Measurements from ENCODE around the gene TANGO2. TPM values are rescaled to one million over a fixed set of nuclear protein-coding genes. Genes with fewer than 3 reads are reported as not detected.

TANGO2 gene
- total RNA-seq, 1 experiment from 2014 or later, result 17.0 TPM

- DNase-seq (ENCODE audit: low read depth, low spot score), result no peak
- Histone ChIP-seq H3K9me3 (ENCODE audit: control insufficient read depth in 1 of 2, insufficient read depth in 1 of 2, low read depth in 1 of 2, low read length in 2 of 2) (no peaks in the 10 kb centered on the region), H2AFZ (ENCODE audit: low read depth, low read length, poor library complexity, severe bottlenecking) (no peak overlapping the region), H3K9ac (ENCODE audit: low read length) (no peak overlapping the region), H3K4me2 (ENCODE audit: low read length) (no peak overlapping the region), H3K79me2 (ENCODE audit: insufficient read depth, low read length) (no peaks in the 10 kb centered on the region), H3K9me2 (ENCODE audit: insufficient read depth) (no peaks in the 10 kb centered on the region), H3K27ac (ENCODE audit: low read depth, low read length) (no peak overlapping the region), H4K20me1 (ENCODE audit: insufficient read depth) (no peaks in the 10 kb centered on the region), H3K4me1 (ENCODE audit: control insufficient read depth in 1 of 2, insufficient read depth in 2 of 2, low read length in 2 of 2) (no peaks in the 10 kb centered on the region), H3K27me3 (ENCODE audit: insufficient read depth, low read length) (no peaks in the 10 kb centered on the region), H3K4me3 (replicated peaks in 1 of 2; ENCODE audit: low read depth in 1 of 2, low read length in 2 of 2) (no peak overlapping the region), H3K36me3 (ENCODE audit: control insufficient read depth in 1 of 2, insufficient read depth in 2 of 2, low read length in 2 of 2) (no peaks in the 10 kb centered on the region)
- no peak for TF ChIP-seq CTCF (IDR thresholded peaks at IDR 0.05 in 2 of 3, conservative IDR thresholded peaks at IDR 0.05 in 1 of 3; ENCODE audit: borderline replicate concordance in 1 of 3, insufficient read depth in 1 of 3, low read depth in 2 of 3, low read length in 2 of 3)
- no peak for TF ChIP-seq TCF7L2 (IDR thresholded peaks at IDR 0.05; ENCODE audit: borderline replicate concordance, extremely low read depth, insufficient read depth, insufficient read length)
- TF ChIP-seq FOSL1 (IDR thresholded peaks at IDR 0.05; ENCODE audit: low read depth), result no peak
- TF ChIP-seq EZH2 (IDR thresholded peaks at IDR 0.05), result no peak
- no peak for TF ChIP-seq SP1 (IDR thresholded peaks at IDR 0.05; ENCODE audit: low read depth)
- TF ChIP-seq POLR2AphosphoS5 (IDR thresholded peaks at IDR 0.05; ENCODE audit: low read depth, low read length), result no peak
- TF ChIP-seq, protein P1, sequence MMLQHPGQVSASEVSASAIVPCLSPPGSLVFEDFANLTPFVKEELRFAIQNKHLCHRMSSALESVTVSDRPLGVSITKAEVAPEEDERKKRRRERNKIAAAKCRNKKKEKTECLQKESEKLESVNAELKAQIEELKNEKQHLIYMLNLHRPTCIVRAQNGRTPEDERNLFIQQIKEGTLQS (IDR thresholded peaks at IDR 0.05), result no peak
- TF ChIP-seq RAD21 (IDR thresholded peaks at IDR 0.05; ENCODE audit: low read depth), result no peak
- TF ChIP-seq YY1 (IDR thresholded peaks at IDR 0.05; ENCODE audit: extremely low read depth, insufficient replicate concordance, low read depth, low read length), result no peak
- ChIA-PET RAD21 (ENCODE audit: low non-redundant PET in 1 of 2, low total read pairs in 2 of 2, uncharacterized antibody in 2 of 2, unreplicated experiment in 2 of 2) (no interaction called here), CTCF (no interaction called here), POLR2A (no interaction called here)
- intact Hi-C loops (cut with micrococcal nuclease), result no loop called here
- no TSS peak for BruUV-seq (replicated peaks)
- ATAC-seq, result no peak
Measured at GRCh38 chr22:20069331-20070042, 48.6 kb downstream of the TANGO2 start.

All from HCT116 (cell line).